HEK293 (cell line): Measurements from ENCODE around the gene RGS14.

Experiments
- CTCF ChIA-PET: fragments of 350-600 bp; formaldehyde crosslinking; extraction: SDS; loops from one replicate; lab custom pipeline; 2021; ENCODE audit warnings: antibody characterized with exemption; lab: Yijun Ruan, JAX
- POLR2A ChIA-PET: fragments of 300-600 bp; formaldehyde crosslinking; extraction: SDS; loops from one replicate; lab custom pipeline; 2020; ENCODE audit warnings: antibody characterized with exemption, inconsistent platforms; lab: Yijun Ruan, JAX
- H3K27ac ChIP-seq: fragments of 200-500 bp; sonication (Bioruptor generic); 2 replicates; pipeline ENCODE4 v1.5.1; 2014; ENCODE audit warnings: low read depth, low read length, control low read depth, inconsistent platforms; ENCODE audit errors: extremely low read depth
- H3K36me3 ChIP-seq, 2 experiments: fragments of 200-500 bp in 1 of 2; sonication (Bioruptor generic) in 1 of 2; 1 replicate in 1 of 2; 2 replicates in 1 of 2; pipeline ENCODE4 v1.5.1; 2014 to 2017; ENCODE audit warnings: inconsistent platforms in 2 of 2, low read length in 2 of 2; ENCODE audit not compliant: control insufficient read depth in 2 of 2, insufficient read depth in 1 of 2
- H3K4me1 ChIP-seq: fragments of 200-500 bp; sonication (Bioruptor generic); 2 replicates; pipeline ENCODE4 v1.5.1; 2014; ENCODE audit warnings: mild to moderate bottlenecking, low read length, inconsistent platforms; ENCODE audit not compliant: control insufficient read depth, insufficient read depth
- H3K4me3 ChIP-seq: 2 replicates; pipeline ENCODE4 v1.5.1; 2011; ENCODE audit warnings: low read depth, mild to moderate bottlenecking, control low read depth, low read length, moderate library complexity
- H3K9me3 ChIP-seq: fragments of 200-500 bp; sonication (Bioruptor generic); 2 replicates; pipeline ENCODE4 v1.5.1; 2014; ENCODE audit warnings: low read depth, low read length, inconsistent platforms; ENCODE audit not compliant: control insufficient read depth, insufficient read depth
- SP3 ChIP-seq: fragments of 450-650 bp; formaldehyde crosslinking; IDR thresholded peaks from 2 replicates; pipeline ENCODE4 v1.5.1; 2016; ENCODE audit warnings: missing biosample characterization, missing genetic modification characterization
- SP7 ChIP-seq: fragments of 450-650 bp; formaldehyde crosslinking; IDR thresholded peaks from 2 replicates; pipeline ENCODE4 v1.5.1; 2016; ENCODE audit warnings: missing biosample characterization, missing genetic modification characterization
- ZBTB17 ChIP-seq: fragments of 450-650 bp; formaldehyde crosslinking; IDR thresholded peaks from 2 replicates; pipeline ENCODE4 v1.5.1; 2016; ENCODE audit warnings: missing biosample characterization, missing genetic modification characterization
- ZNF223 ChIP-seq: fragments of 450-650 bp; formaldehyde crosslinking; IDR thresholded peaks from 2 replicates; pipeline ENCODE4 v1.5.1; 2016; ENCODE audit warnings: missing biosample characterization, missing genetic modification characterization
- ZNF600 ChIP-seq: fragments of 450-650 bp; formaldehyde crosslinking; IDR thresholded peaks from 2 replicates; pipeline ENCODE4 v1.5.1; 2016; ENCODE audit warnings: missing biosample characterization, missing genetic modification characterization
- ZNF610 ChIP-seq: fragments of 450-650 bp; formaldehyde crosslinking; IDR thresholded peaks from 2 replicates; pipeline ENCODE4 v1.5.1; 2016; ENCODE audit warnings: missing biosample characterization, missing genetic modification characterization, borderline replicate concordance
- ZNF701 ChIP-seq: fragments of 450-650 bp; formaldehyde crosslinking; IDR thresholded peaks from 2 replicates; pipeline ENCODE4 v1.5.1; 2016; ENCODE audit warnings: missing biosample characterization, missing genetic modification characterization
- TF ChIP-seq, protein P1 (sequence below): fragments of 450-650 bp; formaldehyde crosslinking; IDR thresholded peaks from 2 replicates; pipeline ENCODE4 v1.5.1; 2016; ENCODE audit warnings: missing biosample characterization, missing genetic modification characterization
- TF ChIP-seq, protein P2 (sequence below): fragments of 450-650 bp; formaldehyde crosslinking; IDR thresholded peaks from 2 replicates; pipeline ENCODE4 v1.5.1; 2016; ENCODE audit warnings: missing biosample characterization, missing genetic modification characterization
- TF ChIP-seq, protein P3 (sequence below): fragments of 450-650 bp; formaldehyde crosslinking; IDR thresholded peaks from 2 replicates; pipeline ENCODE4 v1.5.1; 2016; ENCODE audit warnings: missing biosample characterization, missing genetic modification characterization

The RGS14 gene

DNA sequence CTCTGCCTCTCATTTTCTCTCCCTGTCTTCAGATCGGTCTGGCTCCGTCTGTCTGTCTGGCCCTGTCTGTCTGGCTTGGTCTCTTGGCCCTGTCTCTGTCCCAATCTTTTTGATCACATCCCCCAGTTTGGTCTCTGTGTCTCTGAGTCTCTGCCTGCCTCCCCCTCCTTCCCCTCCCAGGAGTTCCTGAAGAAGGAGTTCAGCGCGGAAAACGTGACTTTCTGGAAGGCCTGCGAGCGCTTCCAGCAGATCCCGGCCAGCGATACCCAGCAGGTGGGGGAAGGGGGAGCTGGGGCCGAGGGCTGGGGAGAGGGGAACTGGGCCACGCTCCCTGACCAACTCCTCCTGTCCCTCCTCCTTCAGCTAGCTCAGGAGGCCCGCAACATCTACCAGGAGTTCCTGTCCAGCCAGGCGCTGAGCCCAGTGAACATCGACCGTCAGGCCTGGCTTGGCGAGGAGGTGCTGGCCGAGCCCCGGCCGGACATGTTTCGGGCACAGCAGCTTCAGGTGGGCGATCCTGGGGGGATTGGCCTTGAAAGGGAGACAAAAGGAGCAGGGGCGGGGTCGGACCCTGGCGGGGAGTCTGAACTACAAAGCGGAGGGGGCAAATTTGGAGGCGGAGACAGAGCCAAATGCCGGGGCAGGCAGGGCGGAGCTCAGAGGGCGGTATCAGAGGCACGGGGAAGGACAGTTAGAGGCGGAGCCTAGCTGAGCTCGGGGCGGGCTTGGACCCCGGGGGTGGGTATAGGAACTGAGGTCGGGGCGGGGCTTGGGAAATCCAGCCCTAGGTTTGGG, 9.0 kb downstream of the RGS14 start (continued):
- TF ChIP-seq SP7 (peak; percentile 56), ZBTB17 (peak; percentile 100)
- TF ChIP-seq, protein P1, sequence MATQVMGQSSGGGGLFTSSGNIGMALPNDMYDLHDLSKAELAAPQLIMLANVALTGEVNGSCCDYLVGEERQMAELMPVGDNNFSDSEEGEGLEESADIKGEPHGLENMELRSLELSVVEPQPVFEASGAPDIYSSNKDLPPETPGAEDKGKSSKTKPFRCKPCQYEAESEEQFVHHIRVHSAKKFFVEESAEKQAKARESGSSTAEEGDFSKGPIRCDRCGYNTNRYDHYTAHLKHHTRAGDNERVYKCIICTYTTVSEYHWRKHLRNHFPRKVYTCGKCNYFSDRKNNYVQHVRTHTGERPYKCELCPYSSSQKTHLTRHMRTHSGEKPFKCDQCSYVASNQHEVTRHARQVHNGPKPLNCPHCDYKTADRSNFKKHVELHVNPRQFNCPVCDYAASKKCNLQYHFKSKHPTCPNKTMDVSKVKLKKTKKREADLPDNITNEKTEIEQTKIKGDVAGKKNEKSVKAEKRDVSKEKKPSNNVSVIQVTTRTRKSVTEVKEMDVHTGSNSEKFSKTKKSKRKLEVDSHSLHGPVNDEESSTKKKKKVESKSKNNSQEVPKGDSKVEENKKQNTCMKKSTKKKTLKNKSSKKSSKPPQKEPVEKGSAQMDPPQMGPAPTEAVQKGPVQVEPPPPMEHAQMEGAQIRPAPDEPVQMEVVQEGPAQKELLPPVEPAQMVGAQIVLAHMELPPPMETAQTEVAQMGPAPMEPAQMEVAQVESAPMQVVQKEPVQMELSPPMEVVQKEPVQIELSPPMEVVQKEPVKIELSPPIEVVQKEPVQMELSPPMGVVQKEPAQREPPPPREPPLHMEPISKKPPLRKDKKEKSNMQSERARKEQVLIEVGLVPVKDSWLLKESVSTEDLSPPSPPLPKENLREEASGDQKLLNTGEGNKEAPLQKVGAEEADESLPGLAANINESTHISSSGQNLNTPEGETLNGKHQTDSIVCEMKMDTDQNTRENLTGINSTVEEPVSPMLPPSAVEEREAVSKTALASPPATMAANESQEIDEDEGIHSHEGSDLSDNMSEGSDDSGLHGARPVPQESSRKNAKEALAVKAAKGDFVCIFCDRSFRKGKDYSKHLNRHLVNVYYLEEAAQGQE (tag by site-specific recombination) = peak; percentile 12; the same call in 1 of the 2 replicates
- TF ChIP-seq, protein P2, sequence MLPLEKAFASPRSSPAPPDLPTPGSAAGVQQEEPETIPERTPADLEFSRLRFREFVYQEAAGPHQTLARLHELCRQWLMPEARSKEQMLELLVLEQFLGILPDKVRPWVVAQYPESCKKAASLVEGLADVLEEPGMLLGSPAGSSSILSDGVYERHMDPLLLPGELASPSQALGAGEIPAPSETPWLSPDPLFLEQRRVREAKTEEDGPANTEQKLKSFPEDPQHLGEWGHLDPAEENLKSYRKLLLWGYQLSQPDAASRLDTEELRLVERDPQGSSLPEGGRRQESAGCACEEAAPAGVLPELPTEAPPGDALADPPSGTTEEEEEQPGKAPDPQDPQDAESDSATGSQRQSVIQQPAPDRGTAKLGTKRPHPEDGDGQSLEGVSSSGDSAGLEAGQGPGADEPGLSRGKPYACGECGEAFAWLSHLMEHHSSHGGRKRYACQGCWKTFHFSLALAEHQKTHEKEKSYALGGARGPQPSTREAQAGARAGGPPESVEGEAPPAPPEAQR (tag by site-specific recombination) = no peak
- TF ChIP-seq, all 188 proteins: peak for 35

DNA sequence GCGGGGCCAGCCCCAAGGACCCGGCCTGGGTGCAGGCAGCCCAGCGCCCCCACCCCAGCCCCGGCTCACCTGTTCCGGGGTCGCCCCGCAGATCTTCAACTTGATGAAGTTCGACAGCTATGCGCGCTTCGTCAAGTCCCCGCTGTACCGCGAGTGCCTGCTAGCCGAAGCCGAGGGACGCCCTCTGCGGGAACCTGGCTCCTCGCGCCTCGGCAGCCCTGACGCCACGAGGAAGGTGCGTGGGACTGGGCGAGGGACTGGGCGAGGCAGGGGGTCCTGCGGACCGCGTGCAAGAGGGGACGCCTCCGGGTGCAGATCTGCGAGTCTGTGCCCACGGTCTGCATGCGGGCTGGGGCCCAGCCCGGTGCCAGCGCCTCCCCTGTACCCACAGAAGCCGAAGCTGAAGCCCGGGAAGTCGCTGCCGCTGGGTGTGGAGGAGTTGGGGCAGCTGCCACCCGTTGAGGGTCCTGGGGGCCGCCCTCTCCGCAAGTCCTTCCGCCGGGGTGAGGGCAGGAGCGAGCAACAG, 9.7 kb downstream of the RGS14 start:
- no peaks in the 10 kb centered on the region for H3K9me3 ChIP-seq
- peaks cover 9% of the 10 kb centered on the region; the same call in 1 of the 2 replicates for H3K4me1 ChIP-seq
- peaks cover 0 to 5% of the 10 kb centered on the region in 2 experiments; a peak in 1 of 3 replicates for H3K36me3 ChIP-seq
- ChIA-PET POLR2A (interaction anchor here (0.6 to 1.7 kb wide), 5 partner anchors 16 to 787 kb away, joined by 3 to 10 read pairs (median 4); partner anchors contain the start of genes GRK6 and LMAN2), CTCF (interaction anchor here (0.7 to 1.3 kb wide), 8 partner anchors 9 to 925 kb away, joined by 3 to 6 read pairs (median 4); partner anchors contain the start of gene RGS14)
- TF ChIP-seq ZNF223 (tag by site-specific recombination) (peak; percentile 91), ZNF610 (tag by site-specific recombination) (no peak), ZNF701 (tag by site-specific recombination) (no peak), SP3 (tag by site-specific recombination) (peak; percentile 36; the same call in 1 of the 2 replicates)
- no peak overlapping the region for H3K27ac ChIP-seq
- H3K4me3 ChIP-seq = no peak overlapping the region

DNA sequence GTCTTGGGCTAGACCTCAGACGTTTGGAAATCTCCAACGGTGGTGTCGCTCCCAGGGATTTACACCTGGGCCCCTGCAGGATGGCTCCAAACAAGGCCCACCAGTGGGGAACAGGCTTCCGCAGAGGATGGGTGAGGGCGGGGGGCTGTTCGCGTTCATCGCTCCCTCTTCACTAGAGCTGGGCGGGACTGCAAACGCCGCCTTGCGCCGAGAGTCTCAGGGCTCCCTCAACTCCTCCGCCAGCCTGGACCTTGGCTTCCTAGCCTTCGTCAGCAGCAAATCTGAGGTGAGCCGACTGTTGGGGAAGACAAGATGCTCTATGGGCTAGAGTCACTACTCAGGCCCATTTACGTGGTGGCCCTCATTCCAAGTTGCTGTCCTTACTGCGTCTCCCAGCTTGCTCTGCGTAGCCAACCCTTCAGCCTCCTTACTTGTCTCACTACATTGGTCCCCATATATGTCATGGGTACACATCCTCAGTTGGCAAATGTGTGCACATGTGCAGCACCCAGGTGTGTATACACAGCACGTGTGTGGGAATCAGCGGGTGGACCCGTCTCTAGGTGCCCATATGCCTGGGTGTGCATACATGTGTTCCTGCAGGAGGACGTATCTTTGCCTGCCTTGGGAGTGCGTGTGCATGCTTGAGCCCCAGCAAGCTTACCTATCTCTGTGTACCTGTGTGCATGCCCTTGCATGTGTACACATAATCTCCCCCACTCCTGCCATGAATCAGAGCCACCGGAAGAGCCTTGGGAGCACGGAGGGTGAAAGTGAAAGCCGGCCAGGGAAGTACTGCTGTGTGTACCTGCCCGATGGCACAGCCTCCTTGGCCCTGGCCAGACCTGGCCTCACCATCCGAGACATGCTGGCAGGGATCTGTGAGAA, 10.5 kb downstream of the RGS14 start:
- Histone ChIP-seq H3K36me3 (peaks cover 0 to 5% of the 10 kb centered on the region in 2 experiments; a peak in 1 of 3 replicates), H3K4me3 (no peak overlapping the region), H3K9me3 (no peaks in the 10 kb centered on the region), H3K4me1 (peaks cover 6% of the 10 kb centered on the region; the same call in 1 of the 2 replicates), H3K27ac (no peak overlapping the region)
- CTCF ChIA-PET = interaction anchor here (0.6 to 6.1 kb wide), 13 partner anchors 11 to 218 kb away, joined by 3 to 65 read pairs (median 6); partner anchors contain the start of genes GRK6, LMAN2 and PFN3
- TF ChIP-seq ZNF600 (tag by site-specific recombination) = 0 out of 2 replicates have a peak, but pooled peaks have one; percentile 13
- TF ChIP-seq, protein P3, sequence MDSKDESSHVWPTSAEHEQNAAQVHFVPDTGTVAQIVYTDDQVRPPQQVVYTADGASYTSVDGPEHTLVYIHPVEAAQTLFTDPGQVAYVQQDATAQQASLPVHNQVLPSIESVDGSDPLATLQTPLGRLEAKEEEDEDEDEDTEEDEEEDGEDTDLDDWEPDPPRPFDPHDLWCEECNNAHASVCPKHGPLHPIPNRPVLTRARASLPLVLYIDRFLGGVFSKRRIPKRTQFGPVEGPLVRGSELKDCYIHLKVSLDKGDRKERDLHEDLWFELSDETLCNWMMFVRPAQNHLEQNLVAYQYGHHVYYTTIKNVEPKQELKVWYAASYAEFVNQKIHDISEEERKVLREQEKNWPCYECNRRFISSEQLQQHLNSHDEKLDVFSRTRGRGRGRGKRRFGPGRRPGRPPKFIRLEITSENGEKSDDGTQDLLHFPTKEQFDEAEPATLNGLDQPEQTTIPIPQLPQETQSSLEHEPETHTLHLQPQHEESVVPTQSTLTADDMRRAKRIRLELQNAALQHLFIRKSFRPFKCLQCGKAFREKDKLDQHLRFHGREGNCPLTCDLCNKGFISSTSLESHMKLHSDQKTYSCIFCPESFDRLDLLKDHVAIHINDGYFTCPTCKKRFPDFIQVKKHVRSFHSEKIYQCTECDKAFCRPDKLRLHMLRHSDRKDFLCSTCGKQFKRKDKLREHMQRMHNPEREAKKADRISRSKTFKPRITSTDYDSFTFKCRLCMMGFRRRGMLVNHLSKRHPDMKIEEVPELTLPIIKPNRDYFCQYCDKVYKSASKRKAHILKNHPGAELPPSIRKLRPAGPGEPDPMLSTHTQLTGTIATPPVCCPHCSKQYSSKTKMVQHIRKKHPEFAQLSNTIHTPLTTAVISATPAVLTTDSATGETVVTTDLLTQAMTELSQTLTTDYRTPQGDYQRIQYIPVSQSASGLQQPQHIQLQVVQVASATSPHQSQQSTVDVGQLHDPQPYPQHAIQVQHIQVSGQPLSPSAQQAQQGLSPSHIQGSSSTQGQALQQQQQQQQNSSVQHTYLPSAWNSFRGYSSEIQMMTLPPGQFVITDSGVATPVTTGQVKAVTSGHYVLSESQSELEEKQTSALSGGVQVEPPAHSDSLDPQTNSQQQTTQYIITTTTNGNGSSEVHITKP = no peak
- POLR2A ChIA-PET = interaction anchor here (0.6 kb wide), 1 partner anchor 15 kb away, joined by 6 read pairs; no protein-coding TSS in a partner anchor
